ENCODE measurements around the gene RNU5D-1. TPM values are rescaled to one million over a fixed set of nuclear protein-coding genes. Genes with fewer than 3 reads are reported as not detected.

The RNU5D-1 gene
- total RNA-seq, 1 experiment from 2014 or later, result not detected

DNA sequence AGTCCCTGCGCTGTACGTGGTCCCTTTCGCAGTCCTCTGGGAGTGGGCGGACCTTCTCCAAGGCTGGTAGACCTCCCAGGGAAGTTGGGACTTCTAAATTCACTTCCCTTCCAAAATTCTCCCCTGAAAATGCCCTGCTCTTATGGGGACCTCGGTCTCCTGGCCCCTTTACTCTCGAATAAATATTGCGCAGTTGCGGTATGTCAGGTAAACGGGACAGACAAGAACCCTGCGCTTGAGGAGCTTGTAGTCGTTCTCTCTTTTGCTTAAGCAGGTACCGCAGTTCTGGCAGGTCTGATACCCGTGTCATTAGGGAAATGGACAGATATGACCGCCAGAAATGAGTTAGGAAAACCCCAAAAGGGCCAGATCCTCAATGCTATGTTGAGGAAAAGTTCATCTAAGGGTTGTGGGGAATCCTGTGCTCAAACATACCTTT, 9.2 kb upstream of the RNU5D-1 start:
- TF ChIP-seq ZNF416 (CRISPR knock-in tag; IDR thresholded peaks at IDR 0.05), result no peak
- 0 out of 2 replicates have a peak, but pooled peaks have one; percentile 3 for TF ChIP-seq JUN (CRISPR knock-in tag; IDR thresholded peaks at IDR 0.05)
- TF ChIP-seq, protein P1, sequence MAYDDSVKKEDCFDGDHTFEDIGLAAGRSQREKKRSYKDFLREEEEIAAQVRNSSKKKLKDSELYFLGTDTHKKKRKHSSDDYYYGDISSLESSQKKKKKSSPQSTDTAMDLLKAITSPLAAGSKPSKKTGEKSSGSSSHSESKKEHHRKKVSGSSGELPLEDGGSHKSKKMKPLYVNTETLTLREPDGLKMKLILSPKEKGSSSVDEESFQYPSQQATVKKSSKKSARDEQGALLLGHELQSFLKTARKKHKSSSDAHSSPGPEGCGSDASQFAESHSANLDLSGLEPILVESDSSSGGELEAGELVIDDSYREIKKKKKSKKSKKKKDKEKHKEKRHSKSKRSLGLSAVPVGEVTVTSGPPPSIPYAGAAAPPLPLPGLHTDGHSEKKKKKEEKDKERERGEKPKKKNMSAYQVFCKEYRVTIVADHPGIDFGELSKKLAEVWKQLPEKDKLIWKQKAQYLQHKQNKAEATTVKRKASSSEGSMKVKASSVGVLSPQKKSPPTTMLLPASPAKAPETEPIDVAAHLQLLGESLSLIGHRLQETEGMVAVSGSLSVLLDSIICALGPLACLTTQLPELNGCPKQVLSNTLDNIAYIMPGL (CRISPR knock-in tag; IDR thresholded peaks at IDR 0.05), result 0 out of 2 replicates have a peak, but pooled peaks have one; percentile 16
- no peak for TF ChIP-seq ZNF138 (CRISPR knock-in tag; conservative IDR thresholded peaks at IDR 0.05)
- Mint-ChIP-seq H3K9me3 (peaks cover 8% of the 10 kb centered on the region), H3K4me3 (peak overlapping the region; percentile 99), H3K27ac (peak overlapping the region; percentile 99), H3K36me3 (peaks cover 37% of the 10 kb centered on the region), H3K4me1 (peaks cover 12% of the 10 kb centered on the region), H3K27me3 (ENCODE audit: low read depth) (no peaks in the 10 kb centered on the region)
- ATAC-seq, result no peak
- POLR2A ChIA-PET, result interaction anchor here (1.0 kb wide), 2 partner anchors 19 to 66 kb away, joined by 3 to 6 read pairs; partner anchors contain the start of genes ARMH1 and TMEM53
- CTCF ChIA-PET, result interaction anchor here (1.5 kb wide), 1 partner anchor 9 kb away, joined by 6 read pairs; the partner anchor contains the start of gene RNU5D-1
- no peak for DNase-seq (ENCODE audit: low spot score)

DNA sequence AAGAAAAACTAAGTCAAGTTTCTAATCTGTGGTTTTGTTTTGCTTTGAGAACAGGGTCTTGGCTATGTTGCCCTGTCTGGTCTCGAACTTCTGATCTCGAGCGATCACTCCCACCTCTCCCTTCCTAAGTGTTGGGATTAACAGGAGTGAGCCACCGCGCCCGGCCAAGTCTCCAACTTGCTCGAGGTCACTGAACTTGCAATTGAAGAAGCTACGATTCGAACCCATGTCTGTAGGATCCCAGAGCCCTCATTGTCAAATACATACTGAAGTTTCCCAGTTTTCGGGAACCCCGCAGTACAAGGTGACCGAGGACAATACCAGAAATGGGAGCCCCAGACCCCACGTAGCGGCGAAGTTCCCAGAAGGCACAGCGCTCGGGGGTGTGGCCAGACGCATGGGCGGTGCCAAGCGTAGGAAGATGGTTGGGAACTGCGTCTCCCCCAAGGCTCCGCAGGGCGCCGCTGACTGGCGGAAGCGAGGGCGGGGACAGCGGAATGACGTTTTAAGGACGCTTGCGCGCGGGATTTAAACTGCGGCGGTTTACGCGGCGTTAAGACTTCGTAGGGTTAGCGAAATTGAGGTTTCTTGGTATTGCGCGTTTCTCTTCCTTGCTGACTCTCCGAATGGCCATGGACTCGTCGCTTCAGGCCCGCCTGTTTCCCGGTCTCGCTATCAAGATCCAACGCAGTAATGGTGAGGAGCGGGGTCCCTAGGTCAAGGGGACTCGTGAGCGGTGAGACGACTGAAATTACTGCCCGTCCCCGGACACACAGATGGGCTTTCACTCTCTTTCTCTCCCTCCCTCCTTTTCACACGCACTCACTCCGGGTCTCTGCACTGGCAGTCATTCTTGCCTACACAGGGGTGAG, 8.6 kb upstream of the RNU5D-1 start, which contains the start of gene KIF2C:
Gene KIF2C (plus strand): TSS at position 531 of the 872 bp plus-strand sequence. CDS start 96 bp downstream, at position 627.
- CTCF ChIA-PET, result interaction anchor here (1.5 kb wide), 1 partner anchor 8 kb away, joined by 6 read pairs; the partner anchor contains the start of gene RNU5D-1
- TF ChIP-seq FOXK1 (CRISPR knock-in tag; IDR thresholded peaks at IDR 0.05) (peak; percentile 79), PRRX2 (CRISPR knock-in tag; IDR thresholded peaks at IDR 0.05) (0 out of 2 replicates have a peak, but pooled peaks have one; percentile 55), NFATC4 (CRISPR knock-in tag; IDR thresholded peaks at IDR 0.05) (no peak), SMAD4 (CRISPR knock-in tag; IDR thresholded peaks at IDR 0.05) (no peak), ZNF232 (CRISPR knock-in tag; IDR thresholded peaks at IDR 0.05) (0 out of 2 replicates have a peak, but pooled peaks have one; percentile 56), GABPB1 (CRISPR knock-in tag; IDR thresholded peaks at IDR 0.05) (peak; percentile 55; the same call in 1 of the 2 replicates), NFE2L1 (CRISPR knock-in tag; IDR thresholded peaks at IDR 0.05) (0 out of 2 replicates have a peak, but pooled peaks have one; percentile 52), RORB (CRISPR knock-in tag; IDR thresholded peaks at IDR 0.05) (no peak), JUN (CRISPR knock-in tag; IDR thresholded peaks at IDR 0.05) (0 out of 2 replicates have a peak, but pooled peaks have one; percentile 50), SP1 (CRISPR knock-in tag; conservative IDR thresholded peaks at IDR 0.05) (peak; percentile 95), NR3C1 (CRISPR knock-in tag; conservative IDR thresholded peaks at IDR 0.05; ENCODE audit: low read depth) (no peak), NR2C2 (CRISPR knock-in tag; IDR thresholded peaks at IDR 0.05) (no peak), ETV6 (CRISPR knock-in tag; IDR thresholded peaks at IDR 0.05) (peak; percentile 87), MYBL2 (CRISPR knock-in tag; IDR thresholded peaks at IDR 0.05) (peak; percentile 99), ZNF317 (CRISPR knock-in tag; IDR thresholded peaks at IDR 0.05; ENCODE audit: borderline replicate concordance, low read depth) (no peak)
- TF ChIP-seq, protein P2, sequence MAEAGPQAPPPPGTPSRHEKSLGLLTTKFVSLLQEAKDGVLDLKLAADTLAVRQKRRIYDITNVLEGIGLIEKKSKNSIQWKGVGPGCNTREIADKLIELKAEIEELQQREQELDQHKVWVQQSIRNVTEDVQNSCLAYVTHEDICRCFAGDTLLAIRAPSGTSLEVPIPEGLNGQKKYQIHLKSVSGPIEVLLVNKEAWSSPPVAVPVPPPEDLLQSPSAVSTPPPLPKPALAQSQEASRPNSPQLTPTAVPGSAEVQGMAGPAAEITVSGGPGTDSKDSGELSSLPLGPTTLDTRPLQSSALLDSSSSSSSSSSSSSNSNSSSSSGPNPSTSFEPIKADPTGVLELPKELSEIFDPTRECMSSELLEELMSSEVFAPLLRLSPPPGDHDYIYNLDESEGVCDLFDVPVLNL (CRISPR knock-in tag; IDR thresholded peaks at IDR 0.05; ENCODE audit: borderline replicate concordance, low read depth), result peak; percentile 98
- TF ChIP-seq, protein P3, sequence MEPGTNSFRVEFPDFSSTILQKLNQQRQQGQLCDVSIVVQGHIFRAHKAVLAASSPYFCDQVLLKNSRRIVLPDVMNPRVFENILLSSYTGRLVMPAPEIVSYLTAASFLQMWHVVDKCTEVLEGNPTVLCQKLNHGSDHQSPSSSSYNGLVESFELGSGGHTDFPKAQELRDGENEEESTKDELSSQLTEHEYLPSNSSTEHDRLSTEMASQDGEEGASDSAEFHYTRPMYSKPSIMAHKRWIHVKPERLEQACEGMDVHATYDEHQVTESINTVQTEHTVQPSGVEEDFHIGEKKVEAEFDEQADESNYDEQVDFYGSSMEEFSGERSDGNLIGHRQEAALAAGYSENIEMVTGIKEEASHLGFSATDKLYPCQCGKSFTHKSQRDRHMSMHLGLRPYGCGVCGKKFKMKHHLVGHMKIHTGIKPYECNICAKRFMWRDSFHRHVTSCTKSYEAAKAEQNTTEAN (CRISPR knock-in tag; IDR thresholded peaks at IDR 0.05), result no peak
- TF ChIP-seq, protein P4, sequence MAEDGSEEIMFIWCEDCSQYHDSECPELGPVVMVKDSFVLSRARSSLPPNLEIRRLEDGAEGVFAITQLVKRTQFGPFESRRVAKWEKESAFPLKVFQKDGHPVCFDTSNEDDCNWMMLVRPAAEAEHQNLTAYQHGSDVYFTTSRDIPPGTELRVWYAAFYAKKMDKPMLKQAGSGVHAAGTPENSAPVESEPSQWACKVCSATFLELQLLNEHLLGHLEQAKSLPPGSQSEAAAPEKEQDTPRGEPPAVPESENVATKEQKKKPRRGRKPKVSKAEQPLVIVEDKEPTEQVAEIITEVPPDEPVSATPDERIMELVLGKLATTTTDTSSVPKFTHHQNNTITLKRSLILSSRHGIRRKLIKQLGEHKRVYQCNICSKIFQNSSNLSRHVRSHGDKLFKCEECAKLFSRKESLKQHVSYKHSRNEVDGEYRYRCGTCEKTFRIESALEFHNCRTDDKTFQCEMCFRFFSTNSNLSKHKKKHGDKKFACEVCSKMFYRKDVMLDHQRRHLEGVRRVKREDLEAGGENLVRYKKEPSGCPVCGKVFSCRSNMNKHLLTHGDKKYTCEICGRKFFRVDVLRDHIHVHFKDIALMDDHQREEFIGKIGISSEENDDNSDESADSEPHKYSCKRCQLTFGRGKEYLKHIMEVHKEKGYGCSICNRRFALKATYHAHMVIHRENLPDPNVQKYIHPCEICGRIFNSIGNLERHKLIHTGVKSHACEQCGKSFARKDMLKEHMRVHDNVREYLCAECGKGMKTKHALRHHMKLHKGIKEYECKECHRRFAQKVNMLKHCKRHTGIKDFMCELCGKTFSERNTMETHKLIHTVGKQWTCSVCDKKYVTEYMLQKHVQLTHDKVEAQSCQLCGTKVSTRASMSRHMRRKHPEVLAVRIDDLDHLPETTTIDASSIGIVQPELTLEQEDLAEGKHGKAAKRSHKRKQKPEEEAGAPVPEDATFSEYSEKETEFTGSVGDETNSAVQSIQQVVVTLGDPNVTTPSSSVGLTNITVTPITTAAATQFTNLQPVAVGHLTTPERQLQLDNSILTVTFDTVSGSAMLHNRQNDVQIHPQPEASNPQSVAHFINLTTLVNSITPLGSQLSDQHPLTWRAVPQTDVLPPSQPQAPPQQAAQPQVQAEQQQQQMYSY (CRISPR knock-in tag; IDR thresholded peaks at IDR 0.05), result no peak
- TF ChIP-seq, protein P5, sequence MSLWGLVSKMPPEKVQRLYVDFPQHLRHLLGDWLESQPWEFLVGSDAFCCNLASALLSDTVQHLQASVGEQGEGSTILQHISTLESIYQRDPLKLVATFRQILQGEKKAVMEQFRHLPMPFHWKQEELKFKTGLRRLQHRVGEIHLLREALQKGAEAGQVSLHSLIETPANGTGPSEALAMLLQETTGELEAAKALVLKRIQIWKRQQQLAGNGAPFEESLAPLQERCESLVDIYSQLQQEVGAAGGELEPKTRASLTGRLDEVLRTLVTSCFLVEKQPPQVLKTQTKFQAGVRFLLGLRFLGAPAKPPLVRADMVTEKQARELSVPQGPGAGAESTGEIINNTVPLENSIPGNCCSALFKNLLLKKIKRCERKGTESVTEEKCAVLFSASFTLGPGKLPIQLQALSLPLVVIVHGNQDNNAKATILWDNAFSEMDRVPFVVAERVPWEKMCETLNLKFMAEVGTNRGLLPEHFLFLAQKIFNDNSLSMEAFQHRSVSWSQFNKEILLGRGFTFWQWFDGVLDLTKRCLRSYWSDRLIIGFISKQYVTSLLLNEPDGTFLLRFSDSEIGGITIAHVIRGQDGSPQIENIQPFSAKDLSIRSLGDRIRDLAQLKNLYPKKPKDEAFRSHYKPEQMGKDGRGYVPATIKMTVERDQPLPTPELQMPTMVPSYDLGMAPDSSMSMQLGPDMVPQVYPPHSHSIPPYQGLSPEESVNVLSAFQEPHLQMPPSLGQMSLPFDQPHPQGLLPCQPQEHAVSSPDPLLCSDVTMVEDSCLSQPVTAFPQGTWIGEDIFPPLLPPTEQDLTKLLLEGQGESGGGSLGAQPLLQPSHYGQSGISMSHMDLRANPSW (CRISPR knock-in tag; conservative IDR thresholded peaks at IDR 0.05; ENCODE audit: low read depth), result no peak

More for the DNA sequence above, 8.6 kb upstream of the RNU5D-1 start, which contains the start of gene KIF2C:
- Mint-ChIP-seq H3K27me3 (ENCODE audit: low read depth) (no peaks in the 10 kb centered on the region), H3K27ac (peak within 1 kb of the TSS; percentile 99), H3K4me1 (peaks cover 12% of the 10 kb centered on the region), H3K36me3 (peaks cover 33% of the 10 kb centered on the region), H3K4me3 (peak within 1 kb of the TSS; percentile 99), H3K9me3 (peaks cover 8% of the 10 kb centered on the region)
- peak; percentile 98 for ATAC-seq
- peak; percentile 98 for DNase-seq (ENCODE audit: low spot score)
- POLR2A ChIA-PET, result interaction anchor here (1.0 kb wide), 2 partner anchors 18 to 66 kb away, joined by 3 to 6 read pairs; partner anchors contain the start of genes ARMH1 and TMEM53
